Activated CD4-positive, CD25-positive, alpha-beta regulatory T cell (primary cell): ENCODE results near the gene DNAJC5.
A peak's percentile ranks its signal among the peaks of the same experiment; 100 is the strongest.
"Not testable (repeated sequence)": the region's sequence is repeated elsewhere in the genome, so short reads cannot be mapped to it uniquely, and the experiment has no call there.

ENCODE experiments used
- DNase-seq, 4 experiments: peaks; one replicate each; lab custom pipeline; 2025; lab: John Stamatoyannopoulos, UW

Gene DNAJC5

GRCh38 chr20:63968136-63968927 is 73.4 kb downstream of the DNAJC5 start:
- no peak for DNase-seq

- peak in 1 of 4 experiments; percentile 28 for DNase-seq
Observed at GRCh38 chr20:63968928-63969760, 74.2 kb downstream of the DNAJC5 start.

- DNase-seq, result peak in 2 of 4 experiments; percentile 29 to 35
Observed at GRCh38 chr20:63969838-63970713, 75.2 kb downstream of the DNAJC5 start, which contains the start of gene ZNF512B. Gene ZNF512B, minus strand, starts transcription at chr20:63969930. Its CDS starts 1,980 bp downstream, at chr20:63967950.

GRCh38 chr20:63970714-63971431 is 75.9 kb downstream of the DNAJC5 start:
- no peak for DNase-seq

GRCh38 chr20:63971960-63972311 is 77.0 kb downstream of the DNAJC5 start:
- not testable (repeated sequence) for DNase-seq

GRCh38 chr20:63972312-63973159 is 77.6 kb downstream of the DNAJC5 start:
- DNase-seq, result no peak

- DNase-seq, result no peak
Observed at GRCh38 chr20:63973160-63973479, 78.2 kb downstream of the DNAJC5 start.

GRCh38 chr20:63973636-63974401 is 78.9 kb downstream of the DNAJC5 start:
- peak; percentile 67 to 77 (median 73) for DNase-seq

GRCh38 chr20:63974402-63975200 is 79.7 kb downstream of the DNAJC5 start:
- DNase-seq, result no peak

- not testable (repeated sequence) for DNase-seq
Observed at GRCh38 chr20:63976511-63976910, 81.6 kb downstream of the DNAJC5 start.

- DNase-seq, result no peak
Observed at GRCh38 chr20:63976980-63977738, 82.2 kb downstream of the DNAJC5 start.

GRCh38 chr20:63977739-63978276 is 82.9 kb downstream of the DNAJC5 start:
- peak in 1 of 4 experiments; percentile 41 for DNase-seq

- DNase-seq, result peak in 1 of 4 experiments; percentile 27
Observed at GRCh38 chr20:63978319-63979228, 83.6 kb downstream of the DNAJC5 start.

GRCh38 chr20:63979229-63979556 is 84.3 kb downstream of the DNAJC5 start:
- no peak for DNase-seq

GRCh38 chr20:63979557-63980316 is 84.8 kb downstream of the DNAJC5 start, which contains the start of gene SAMD10:
Gene SAMD10, minus strand, starts transcription at chr20:63979642. Its CDS starts 175 bp downstream, at chr20:63979467.
- DNase-seq, result peak; percentile 26 to 52 (median 35)

- no peak for DNase-seq
Observed at GRCh38 chr20:63980317-63980805, 85.4 kb downstream of the DNAJC5 start.
